T-helper 2 cell treated with Interferon-gamma antibody and Interleukin-4, amounts not matched to agents 100 ng/mL and 5 ng/mL, for 36 hours (primary cell): ENCODE results near the gene PLCH2. TPM values are rescaled to one million over a fixed set of nuclear protein-coding genes. Genes with fewer than 3 reads are reported as not detected.

Experiments used
- intact Hi-C: fragments of 100-400 bp; cut with micrococcal nuclease; formaldehyde crosslinking; loops from one replicate; pipeline ENCODE4 v1.15.1; 2023
- total RNA-seq: library from RNA; stranded (reverse); gene quantifications from 2 replicates; pipeline ENCODE4 v1.2.3, GENCODE V29; 2022

Gene PLCH2
- total RNA-seq, 1 donor from 2014 or later, result 7.3 TPM

DNA sequence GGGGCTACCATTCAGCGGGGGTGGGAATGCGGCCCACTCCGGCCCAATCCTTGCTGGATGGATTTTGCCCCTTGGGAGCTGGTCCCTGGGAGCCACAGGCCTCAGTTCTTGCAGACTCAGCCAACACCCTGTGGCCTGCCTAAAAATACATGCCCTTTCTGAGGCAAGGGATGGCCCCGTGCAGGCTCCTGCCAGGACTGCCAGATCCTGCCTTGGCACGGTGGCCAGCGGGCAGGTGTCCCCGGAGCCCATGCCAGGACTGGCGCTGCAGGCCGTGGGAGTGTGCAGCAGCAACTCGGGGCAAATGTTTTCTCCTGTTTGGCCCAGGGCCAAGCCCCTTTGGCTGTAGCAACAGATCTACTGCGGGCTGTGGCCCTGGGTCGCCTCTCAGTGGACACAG lies 51.9 kb downstream of the PLCH2 start:
- intact Hi-C loops, result no loop called here

DNA sequence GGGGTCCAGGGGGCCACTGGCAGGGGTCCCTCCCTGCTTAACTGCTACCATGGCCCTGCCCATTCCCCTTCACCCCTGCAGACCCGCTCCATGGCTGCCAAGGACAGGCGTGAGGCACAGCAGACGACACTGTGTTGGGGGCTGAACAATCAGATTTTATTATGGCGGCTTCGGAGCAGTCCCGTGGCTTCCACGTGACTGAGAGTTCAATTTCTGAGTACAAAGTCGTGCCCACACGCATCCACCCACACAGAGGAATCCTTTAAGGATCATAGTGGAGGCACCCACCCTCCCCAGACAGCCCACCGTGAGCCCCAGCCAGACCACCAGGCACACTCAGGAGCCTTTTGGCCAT lies 52.5 kb downstream of the PLCH2 start:
- intact Hi-C loops, result no loop called here

- intact Hi-C loops, result no loop called here
These were observed 53.1 kb downstream of the PLCH2 start for GRCh38 chr1:2528966-2529783.

DNA sequence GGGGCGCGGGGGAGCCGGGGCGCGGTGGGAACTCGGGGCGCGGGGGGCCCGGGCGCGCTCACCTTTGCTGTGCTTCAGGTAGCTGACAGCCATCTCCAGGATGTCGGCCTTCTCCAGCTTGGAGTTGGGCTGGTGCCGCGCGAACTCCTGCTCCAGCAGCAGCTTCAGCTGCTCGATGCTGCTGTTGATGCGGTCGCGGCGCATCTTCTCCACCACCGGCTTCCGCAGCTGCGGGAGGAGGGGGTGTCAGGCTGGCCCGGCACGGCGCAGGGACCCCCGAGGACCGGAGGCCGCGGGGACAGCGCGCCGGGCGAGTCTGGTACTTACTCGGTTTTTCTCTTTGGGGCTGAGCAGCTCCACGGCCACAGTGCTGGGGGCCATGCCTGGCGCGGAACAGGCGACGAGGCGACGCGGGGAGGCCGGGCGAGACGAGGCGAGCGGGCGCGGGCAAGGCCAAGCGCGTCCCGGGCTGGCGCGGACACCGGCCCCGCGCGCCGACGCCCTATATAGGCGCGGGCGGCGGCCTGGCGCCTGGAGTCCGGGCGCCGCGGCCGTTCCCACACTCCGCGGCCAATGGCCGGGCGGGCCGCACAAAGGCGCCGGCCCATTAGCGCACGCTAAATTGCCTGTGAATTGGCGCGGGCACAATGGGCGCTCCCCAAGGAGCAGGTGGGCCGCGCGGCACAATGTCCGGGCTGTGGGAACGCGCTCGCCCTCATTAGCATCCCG lies 53.9 kb downstream of the PLCH2 start, which contains the start of gene HES5:
Gene HES5, minus strand, starts transcription at position 480 of the 729 bp plus-strand sequence. Its CDS starts 99 bp downstream, at position 381.
- intact Hi-C loops, result no loop called here

- intact Hi-C loops, result no loop called here
These were observed 54.6 kb downstream of the PLCH2 start for GRCh38 chr1:2530513-2531361.

DNA sequence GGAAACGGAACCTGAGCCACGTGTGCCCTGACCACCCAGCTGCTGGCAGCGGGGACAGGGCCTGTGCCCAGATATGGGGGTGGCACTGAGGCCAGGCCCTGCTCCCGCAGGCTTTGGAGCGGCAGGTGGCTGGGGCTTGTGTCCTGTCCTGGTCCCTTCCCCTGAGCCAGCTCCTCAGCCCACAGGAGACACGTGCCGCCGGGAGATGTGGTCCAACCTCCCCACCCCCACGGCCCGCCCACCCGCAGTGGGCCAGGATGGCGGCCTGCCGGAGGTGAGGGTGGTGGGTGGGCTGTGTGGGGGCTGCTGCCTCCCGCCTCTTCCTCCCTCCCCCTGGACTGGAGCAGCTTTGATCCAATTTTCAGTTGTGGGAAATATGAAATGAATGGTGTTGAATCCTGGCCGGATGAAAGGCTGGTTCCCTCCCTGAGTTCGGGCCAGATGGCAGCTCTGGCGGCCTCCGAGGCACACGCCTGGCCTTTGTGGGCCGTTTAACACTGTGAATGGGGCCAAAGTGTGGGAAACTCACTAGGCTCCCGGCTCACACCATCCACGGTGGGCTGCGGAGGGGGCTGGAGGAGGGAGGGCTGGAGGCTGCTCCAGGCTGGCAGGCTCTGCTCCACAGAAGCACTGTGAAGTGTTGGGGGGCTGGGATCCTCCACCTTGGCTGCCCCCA lies 56.5 kb downstream of the PLCH2 start:
- intact Hi-C loops, result no loop called here

- intact Hi-C loops, result no loop called here
These were observed 57.3 kb downstream of the PLCH2 start for GRCh38 chr1:2533365-2533764.

DNA sequence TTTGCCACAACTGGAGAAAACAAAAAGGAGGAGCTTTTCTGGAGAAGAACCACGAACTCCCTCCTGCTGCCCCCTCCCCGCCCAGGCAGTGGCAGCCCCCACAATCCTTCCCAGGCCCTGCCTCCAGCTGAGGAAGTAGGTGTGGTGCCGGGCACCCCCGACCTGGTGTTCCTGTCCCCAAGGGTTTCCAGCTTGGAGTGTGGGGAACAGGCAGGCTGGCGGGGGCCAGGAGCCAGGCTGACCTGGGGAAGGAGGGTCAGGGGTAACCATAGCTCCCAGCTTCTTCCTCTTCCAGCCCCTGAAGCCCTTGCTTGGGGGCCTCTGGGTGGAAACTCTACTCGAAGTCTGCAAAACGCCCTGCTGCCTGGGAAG lies 58.2 kb downstream of the PLCH2 start:
- intact Hi-C loops, result no loop called here

GRCh38 chr1:2534687-2535441 lies 58.8 kb downstream of the PLCH2 start:
- intact Hi-C loops, result no loop called here

DNA sequence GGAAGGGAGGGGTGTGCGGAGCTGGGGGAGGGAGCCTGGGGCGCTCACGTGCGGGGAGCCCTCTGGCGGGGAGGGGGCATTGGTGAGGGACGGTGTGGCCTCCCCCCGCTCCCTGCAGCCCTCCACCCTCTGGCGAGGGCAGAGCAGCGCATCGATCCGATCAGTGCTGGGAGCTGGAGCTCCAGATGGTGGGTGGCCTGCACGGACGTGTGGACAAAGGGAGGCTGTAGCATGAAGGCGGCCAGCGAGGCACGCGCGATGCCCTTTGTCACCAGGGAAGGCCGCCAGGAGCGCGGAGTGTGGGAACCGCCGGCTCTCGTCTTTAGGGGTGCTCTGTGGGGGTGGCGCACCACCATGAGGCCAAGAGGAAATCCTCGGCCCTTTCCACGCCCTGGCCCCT lies 59.4 kb downstream of the PLCH2 start:
- intact Hi-C loops, result no loop called here

DNA sequence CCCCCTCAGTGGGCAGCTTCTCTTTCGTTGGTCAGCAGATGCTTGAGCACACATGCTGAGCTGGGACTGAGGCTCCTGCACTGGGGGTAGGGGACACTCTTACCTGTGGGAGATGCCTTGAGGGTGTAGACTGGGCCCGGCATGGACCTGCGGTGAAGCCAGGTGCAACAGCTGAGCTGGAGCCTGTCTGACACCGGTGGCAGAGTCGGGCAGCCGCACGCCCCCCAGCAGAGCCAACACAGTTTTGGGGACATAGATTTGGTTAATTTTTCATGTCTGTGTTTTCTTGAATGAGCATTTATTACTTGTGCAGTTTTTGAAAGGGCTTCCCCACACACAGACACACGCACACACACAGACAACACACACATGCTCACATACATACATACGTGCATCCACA lies 59.9 kb downstream of the PLCH2 start:
- intact Hi-C loops, result no loop called here

- intact Hi-C loops, result no loop called here
These were observed 61.7 kb downstream of the PLCH2 start for GRCh38 chr1:2537784-2538115.

GRCh38 chr1:2538376-2538775 lies 62.3 kb downstream of the PLCH2 start:
- intact Hi-C loops, result no loop called here

- intact Hi-C loops, result no loop called here
These were observed 62.8 kb downstream of the PLCH2 start for GRCh38 chr1:2538872-2539271.

DNA sequence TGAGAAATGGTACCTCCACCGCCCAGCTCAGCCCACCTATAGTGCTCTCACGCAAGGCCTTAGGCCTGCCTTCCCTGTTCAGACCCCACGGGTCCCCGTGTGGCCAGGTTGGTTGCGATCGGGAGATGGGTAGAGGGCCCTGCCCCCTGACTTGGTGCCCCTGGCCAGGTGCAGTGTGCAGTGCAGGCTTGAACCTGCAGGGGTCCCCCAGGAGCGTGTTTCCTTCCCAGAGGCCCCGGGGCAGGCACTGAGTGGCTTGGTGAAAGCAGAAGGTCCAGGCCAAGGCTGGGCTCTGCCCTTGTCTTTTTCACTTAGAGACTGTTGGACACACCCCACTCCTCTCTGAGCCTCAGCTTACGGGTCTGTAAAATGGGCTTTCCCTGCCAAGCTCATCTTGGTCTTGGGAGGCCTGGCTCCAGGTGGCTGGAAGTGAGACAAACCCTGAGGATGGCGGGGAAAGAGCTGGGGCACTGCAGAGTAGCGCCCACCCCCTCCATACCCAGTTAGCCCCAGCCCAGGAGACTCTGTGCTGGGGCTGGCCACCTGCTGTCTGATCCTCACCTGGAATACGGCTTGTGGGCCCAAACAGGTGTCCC lies 63.3 kb downstream of the PLCH2 start:
- intact Hi-C loops, result no loop called here

GRCh38 chr1:2540816-2541492 lies 64.9 kb downstream of the PLCH2 start:
- intact Hi-C loops, result no loop called here

DNA sequence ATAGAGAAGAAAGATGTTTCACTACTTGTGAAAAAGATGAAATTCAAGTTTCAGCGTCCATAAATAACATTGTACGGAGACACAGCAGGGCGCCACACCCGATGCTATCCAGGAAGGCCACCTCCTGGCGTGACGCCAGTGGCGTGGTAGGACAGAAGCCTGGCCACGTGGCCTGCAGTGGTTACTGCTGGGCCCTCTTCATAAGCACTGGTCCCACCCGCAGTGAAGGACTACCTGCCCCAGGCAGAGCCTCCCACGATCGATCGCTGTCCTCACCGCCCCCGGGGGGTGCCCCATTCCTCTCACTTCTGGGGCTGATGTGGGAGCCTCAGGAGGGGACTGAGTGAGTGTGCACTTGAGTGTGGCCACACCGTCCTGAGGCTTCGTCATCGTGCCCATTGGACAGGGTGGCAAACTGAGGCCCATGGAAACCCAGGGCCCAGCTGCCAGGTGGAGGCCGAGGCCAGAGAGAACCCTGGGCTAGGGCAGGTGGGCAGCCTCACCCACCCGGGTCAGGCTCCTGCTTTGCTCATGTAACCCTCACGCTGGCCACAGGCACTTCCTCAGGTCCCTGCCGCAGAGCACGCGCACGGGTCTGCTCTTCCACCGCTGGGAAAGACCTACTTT lies 65.6 kb downstream of the PLCH2 start:
- intact Hi-C loops, result no loop called here

GRCh38 chr1:2542246-2542915 lies 66.3 kb downstream of the PLCH2 start:
- intact Hi-C loops, result no loop called here
